Spleen (tissue), 7 donors: ENCODE measurements around the gene STOM.

Experiments used
- POLR2A ChIP-seq, 3 donors: fragments of 450-650 bp; IDR thresholded peaks; one replicate each; pipeline ENCODE4 v1.5.1; 2017; ENCODE audit warnings: antibody characterized with exemption in 3 of 3, mild to moderate bottlenecking in 1 of 3
- POLR2AphosphoS5 ChIP-seq, 3 donors: sonication (generic); formaldehyde crosslinking; IDR thresholded peaks; one replicate each; pipeline ENCODE4 v1.5.1; 2017; ENCODE audit warnings: antibody characterized with exemption in 3 of 3
- TF ChIP-seq, protein P1 (sequence below), 11 experiments: fragments of 200-600 bp in 7 of 11; fragments of 450-650 bp in 4 of 11; sonication (generic) in 4 of 11; IDR thresholded peaks in 8 of 11; conservative IDR thresholded peaks in 3 of 11; 1 replicate in 7 of 11; 2 replicates in 4 of 11; pipeline versions ENCODE4 v1.4.0 to v1.8.0; 2016 to 2021; ENCODE audit warnings: antibody characterized with exemption in 11 of 11, inconsistent platforms in 4 of 11, mild to moderate bottlenecking in 1 of 11
- donor health status: DM: no; HTN: no; CAD: no; lungs with moderate emphysema.
- donor health status: DM: no; HTN: no; CAD: no.
- donor health status: DM: no; HTN: no; CAD: no.

DNA sequence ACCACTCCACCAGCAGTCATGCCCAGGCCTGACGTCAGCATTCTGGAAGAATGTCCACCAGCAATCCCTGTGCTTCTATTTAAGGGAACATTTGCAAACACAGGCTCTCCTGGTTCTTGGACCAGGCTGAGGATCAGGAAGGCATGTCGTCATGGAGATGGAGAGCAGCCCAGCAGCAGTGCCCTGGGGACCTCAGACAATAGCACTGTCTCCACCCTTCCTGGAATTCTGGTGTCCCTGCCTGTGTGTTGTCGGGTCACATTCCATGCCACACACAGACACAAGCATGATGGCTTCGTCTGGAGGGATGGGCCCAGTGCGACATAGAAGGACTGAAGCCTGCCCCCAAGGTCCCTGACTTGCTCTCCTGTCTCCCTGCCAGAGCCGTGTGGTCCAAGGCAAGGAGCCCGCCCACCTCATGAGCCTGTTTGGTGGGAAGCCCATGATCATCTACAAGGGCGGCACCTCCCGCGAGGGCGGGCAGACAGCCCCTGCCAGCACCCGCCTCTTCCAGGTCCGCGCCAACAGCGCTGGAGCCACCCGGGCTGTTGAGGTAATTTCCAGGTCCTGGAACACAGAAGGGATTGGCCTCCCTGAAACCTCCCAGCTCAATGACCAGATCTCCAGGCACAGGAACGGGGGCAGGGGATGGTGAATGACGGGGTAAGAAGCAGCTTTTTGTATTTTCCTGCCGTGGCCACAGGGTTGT lies 43.8 kb downstream of the STOM start:
- TF ChIP-seq, protein P1, sequence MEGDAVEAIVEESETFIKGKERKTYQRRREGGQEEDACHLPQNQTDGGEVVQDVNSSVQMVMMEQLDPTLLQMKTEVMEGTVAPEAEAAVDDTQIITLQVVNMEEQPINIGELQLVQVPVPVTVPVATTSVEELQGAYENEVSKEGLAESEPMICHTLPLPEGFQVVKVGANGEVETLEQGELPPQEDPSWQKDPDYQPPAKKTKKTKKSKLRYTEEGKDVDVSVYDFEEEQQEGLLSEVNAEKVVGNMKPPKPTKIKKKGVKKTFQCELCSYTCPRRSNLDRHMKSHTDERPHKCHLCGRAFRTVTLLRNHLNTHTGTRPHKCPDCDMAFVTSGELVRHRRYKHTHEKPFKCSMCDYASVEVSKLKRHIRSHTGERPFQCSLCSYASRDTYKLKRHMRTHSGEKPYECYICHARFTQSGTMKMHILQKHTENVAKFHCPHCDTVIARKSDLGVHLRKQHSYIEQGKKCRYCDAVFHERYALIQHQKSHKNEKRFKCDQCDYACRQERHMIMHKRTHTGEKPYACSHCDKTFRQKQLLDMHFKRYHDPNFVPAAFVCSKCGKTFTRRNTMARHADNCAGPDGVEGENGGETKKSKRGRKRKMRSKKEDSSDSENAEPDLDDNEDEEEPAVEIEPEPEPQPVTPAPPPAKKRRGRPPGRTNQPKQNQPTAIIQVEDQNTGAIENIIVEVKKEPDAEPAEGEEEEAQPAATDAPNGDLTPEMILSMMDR (IDR thresholded peaks at IDR 0.05 in 8 of 11, conservative IDR thresholded peaks at IDR 0.05 in 3 of 11) = no peak
- TF ChIP-seq POLR2A (IDR thresholded peaks at IDR 0.05) = peak in 1 of 3 donors; percentile 14
- peak; percentile 84 to 88 (median 87) for TF ChIP-seq POLR2AphosphoS5 (IDR thresholded peaks at IDR 0.05)
